Astrocyte of the spinal cord (primary cell): ENCODE results near the gene BTRC.

Source experiments
- DNase-seq: peaks from one replicate; pipeline ENCODE4 v3.0.0; 2011; ENCODE audit warnings: low read depth, low spot score
- H3K4me3 ChIP-seq: 2 replicates; pipeline ENCODE4 v1.5.1; 2011; ENCODE audit warnings: low read depth, mild to moderate bottlenecking, low read length, moderate library complexity
- in situ Hi-C: cut with HindIII; loops from 2 replicates; pipeline ENCODE4 v1.10.0; 2017; ENCODE audit warnings: low sequenced_read_pairs
- TF ChIP-seq, protein P1 (sequence below): IDR thresholded peaks from 2 replicates; pipeline ENCODE4 v1.5.1; 2012; ENCODE audit warnings: low read depth, mild to moderate bottlenecking, low read length, inconsistent platforms

Gene BTRC

DNA sequence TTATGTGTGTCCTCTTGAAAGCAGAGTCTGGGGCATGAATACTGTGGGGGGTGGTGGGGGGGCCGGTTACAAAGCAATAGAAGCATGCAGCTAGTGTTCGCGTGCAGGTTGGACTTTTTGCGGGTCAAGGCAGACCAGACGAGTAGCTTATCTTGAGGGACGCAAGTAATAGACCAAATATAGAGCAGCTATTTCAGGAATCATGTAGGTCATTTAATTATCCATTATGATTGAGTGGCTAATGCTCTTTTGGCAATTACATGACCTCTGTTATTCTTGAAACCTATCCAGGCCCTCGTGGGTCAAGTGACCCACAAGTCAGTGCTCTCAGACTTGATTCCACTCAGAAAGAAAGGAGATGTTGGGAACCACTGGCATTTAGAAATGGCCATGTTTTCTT is 93.0 kb downstream of the BTRC start:
- no peak overlapping the region for H3K4me3 ChIP-seq
- DNase-seq, result no peak
- TF ChIP-seq, protein P1, sequence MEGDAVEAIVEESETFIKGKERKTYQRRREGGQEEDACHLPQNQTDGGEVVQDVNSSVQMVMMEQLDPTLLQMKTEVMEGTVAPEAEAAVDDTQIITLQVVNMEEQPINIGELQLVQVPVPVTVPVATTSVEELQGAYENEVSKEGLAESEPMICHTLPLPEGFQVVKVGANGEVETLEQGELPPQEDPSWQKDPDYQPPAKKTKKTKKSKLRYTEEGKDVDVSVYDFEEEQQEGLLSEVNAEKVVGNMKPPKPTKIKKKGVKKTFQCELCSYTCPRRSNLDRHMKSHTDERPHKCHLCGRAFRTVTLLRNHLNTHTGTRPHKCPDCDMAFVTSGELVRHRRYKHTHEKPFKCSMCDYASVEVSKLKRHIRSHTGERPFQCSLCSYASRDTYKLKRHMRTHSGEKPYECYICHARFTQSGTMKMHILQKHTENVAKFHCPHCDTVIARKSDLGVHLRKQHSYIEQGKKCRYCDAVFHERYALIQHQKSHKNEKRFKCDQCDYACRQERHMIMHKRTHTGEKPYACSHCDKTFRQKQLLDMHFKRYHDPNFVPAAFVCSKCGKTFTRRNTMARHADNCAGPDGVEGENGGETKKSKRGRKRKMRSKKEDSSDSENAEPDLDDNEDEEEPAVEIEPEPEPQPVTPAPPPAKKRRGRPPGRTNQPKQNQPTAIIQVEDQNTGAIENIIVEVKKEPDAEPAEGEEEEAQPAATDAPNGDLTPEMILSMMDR, result no peak
- in situ Hi-C loops, result no loop called here

DNA sequence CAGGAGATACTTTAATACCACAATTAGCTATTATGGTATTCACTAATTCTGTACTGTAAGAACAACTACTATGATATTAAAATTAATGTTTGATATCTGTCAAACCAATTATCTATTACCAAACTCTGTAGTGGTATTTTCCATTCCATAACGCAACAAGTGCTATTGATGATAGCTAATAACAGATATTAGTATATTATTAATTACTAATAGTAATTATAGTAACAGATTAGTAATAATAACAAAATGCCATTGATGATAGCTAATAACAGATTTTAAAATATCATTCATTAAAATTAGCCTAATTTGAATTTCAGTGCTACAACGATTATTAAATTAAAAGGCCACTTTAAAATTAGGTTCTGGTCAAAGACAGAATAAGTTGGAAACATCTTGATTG is 93.5 kb downstream of the BTRC start:
- no peak for DNase-seq
- in situ Hi-C loops, result no loop called here
- TF ChIP-seq, protein P1, result no peak
- no peak overlapping the region for H3K4me3 ChIP-seq

DNA sequence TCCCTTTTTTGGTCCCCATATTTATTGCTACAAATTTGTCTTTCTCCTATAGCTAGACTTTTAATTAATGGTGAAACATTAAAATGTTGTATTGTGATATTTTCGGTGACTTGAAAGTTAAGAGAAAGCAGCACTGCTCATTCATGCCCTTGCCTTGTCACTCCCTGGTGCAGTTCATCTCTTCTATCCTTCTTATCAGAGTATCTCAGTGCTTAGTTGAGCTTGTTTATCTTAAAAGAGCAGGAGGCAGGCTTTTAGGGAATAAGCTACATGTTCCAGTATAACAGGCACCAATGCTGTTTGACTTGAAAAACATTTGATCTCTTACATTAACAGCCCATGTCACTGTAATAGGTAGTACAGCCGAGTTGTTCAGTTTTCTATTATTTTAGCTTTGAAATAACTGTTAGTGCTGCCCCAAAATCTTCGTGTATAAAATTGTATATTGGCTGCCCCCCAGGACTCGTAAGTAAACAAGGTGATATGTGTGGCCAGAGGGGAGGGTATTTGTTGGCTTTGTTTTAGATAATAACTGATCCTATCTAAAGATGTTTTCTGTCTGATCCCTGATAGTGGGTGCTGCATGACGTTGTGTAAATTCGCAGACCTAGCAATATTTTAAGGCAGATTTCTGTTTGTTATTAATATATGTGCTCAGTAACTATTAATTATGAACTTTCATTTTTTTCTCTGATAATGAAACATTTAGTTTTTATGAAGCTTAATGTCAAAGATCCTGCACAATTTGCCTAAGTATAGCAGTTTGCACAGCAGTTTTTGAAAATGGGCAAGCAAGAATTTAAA is 96.5 kb downstream of the BTRC start:
- no peak overlapping the region for H3K4me3 ChIP-seq
- in situ Hi-C loops, result no loop called here
- no peak for DNase-seq
- TF ChIP-seq, protein P1, result no peak

DNA sequence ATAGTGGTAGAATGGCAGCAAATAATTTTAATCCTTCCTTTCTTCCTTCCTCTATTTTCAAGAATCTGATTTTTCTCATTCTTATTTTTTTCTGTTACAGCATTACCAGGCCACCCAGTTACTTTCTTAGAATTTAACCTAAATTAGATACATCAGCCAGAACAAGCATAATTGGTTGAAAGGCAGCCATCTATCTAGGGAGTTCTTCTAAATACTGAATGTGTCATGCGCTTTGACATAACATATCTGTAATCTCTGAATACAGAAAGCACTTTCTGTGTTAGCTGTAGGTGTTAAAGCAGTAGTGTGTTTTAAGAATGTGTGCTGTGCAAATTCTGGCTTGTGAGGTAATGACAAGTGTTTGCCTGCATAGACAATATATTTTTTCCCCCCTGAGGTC is 97.3 kb downstream of the BTRC start:
- TF ChIP-seq, protein P1, result no peak
- no peak for DNase-seq
- in situ Hi-C loops, result no loop called here
- H3K4me3 ChIP-seq, result no peak overlapping the region

DNA sequence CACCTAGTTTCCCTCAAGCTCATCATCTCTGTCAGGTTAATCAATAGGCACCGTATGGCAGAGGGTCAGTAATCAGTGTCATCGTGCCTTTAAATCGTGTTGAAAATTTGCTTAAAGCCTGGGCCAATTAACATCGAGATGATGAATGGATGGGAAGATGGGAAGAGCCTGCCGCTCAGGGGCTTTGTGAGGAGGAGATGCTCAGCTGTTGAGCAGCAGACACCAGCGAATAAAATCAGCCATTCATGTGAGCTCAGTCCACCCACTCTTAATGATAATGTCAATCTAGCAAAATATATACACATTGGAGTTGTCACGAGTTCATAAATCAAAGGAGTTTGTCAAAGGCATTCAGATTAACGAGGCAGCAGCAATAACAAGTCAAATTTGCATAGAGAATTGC is 97.7 kb downstream of the BTRC start:
- H3K4me3 ChIP-seq, result no peak overlapping the region
- in situ Hi-C loops, result no loop called here
- TF ChIP-seq, protein P1, result no peak
- DNase-seq, result no peak

DNA sequence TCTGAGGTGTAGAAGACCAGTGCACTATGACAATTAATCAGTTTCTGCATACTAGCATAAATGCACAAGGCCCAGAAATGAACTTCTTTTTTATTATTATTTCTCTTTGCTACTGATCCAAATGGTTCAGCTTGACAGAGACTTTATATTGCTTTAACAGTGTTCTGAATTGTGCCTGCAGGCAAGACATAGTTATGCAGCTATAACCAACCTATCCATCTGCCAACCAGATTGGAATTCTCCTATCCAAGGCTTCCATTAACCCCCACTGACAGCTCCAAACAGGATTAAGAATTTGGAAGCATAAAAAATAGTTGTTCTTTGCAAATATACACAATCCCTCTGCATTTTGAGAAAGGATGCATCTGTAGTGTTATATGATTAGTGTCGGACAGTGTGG is 98.2 kb downstream of the BTRC start:
- H3K4me3 ChIP-seq, result no peak overlapping the region
- DNase-seq, result no peak
- TF ChIP-seq, protein P1, result no peak
- in situ Hi-C loops, result no loop called here

DNA sequence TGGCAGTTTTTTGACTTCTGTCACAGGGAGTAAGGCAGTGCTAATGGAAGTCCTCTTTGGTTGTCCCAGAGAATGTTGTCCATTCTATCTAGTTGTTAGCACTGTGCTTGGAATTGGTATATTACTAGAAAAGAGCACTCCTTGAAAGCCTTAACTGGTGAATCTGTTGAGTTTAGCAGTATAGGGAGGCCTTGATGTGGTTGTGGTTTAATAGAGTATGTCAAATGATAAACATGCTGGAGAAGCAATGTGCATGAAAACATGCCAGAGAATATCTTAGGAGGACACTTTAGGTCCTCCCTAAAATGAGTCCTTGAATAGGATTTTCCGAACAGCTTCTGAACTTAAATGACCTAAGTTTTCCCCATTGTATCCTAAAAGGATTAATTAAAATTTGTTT is 98.6 kb downstream of the BTRC start:
- in situ Hi-C loops, result no loop called here
- H3K4me3 ChIP-seq, result no peak overlapping the region
- DNase-seq, result no peak
- TF ChIP-seq, protein P1, result no peak
